HG03520 (cell line): ENCODE measurements around the gene ANKRD17.

ENCODE experiments used
- ATAC-seq: cut with Tn5 transposase; IDR thresholded peaks from one replicate; pipeline ENCODE4 v1.9.1; 2021; ENCODE audit warnings: mild to moderate bottlenecking, moderate library complexity; ENCODE audit not compliant: unreplicated experiment

The ANKRD17 gene

DNA sequence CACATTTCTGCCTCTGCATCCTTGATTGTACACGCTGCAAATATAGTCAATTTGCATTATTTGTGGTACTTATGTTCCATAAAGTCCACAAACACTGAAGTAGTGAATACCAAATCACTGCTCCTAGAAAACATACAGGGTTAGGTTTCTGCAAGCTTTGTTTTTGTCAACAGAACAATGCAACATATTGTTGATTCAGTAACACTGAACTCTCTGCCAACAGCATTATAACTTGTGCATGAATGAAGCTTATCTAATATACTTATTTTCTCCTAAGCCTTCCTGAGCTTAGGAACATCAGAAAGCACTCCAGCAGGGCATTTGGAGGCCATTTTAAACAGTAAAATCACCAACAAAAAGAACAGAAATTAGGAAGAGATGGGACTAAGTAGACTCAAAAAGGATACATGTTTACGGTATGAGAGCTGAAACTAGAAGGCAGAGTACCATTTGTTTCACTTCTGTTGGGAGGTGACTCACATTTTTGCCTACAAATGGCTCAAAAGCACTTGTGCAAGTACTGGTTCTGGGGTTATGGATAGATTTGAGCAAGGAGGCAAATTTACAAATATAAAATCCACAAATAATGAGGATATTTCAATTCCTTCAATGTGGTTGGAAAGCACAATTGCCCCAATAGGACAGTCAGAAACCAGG lies 203.2 kb downstream of the ANKRD17 start:
- ATAC-seq, result peak; percentile 76

DNA sequence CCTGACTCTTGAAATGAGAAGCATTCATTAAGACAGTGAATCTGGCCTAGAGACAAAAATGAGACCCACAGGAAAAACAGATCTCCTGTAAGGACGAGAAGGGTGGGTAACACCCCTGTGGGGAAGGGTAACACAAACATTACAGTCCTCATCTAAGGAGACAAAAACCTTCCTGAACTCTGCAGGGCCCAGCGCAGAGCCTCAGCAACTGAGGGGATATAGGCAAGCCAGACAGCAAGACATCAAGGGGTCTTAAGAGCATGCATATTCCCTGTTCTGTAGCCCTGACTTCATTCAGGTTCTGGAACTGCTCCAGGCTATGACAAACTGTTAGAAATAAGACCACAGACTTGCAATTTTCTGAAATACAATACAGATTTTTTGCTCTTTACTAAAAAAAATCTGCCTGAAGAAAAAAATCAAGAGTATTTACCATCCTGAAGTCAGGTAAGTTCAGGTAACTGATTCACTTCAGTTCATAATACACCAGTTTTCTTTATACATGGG lies 204.6 kb downstream of the ANKRD17 start:
- no peak for ATAC-seq

DNA sequence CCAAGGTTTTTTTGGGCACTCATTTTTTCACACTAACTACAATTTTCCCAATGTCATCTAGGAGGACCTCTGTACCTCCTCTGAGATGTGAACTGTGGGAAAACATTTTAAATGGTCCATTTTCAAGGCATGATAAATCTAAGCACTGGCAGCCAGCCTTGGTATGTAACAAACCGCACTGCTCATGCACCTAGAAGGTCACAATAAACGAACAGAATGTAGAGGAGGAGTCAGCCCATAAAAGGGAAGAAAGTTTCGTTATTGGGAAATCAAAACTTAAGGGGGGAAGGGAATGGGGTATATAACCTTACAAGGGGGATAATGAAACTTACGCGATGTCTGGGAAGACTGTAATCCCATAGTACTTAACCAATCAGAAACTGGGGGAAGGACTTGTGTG lies 205.5 kb downstream of the ANKRD17 start:
- no peak for ATAC-seq

DNA sequence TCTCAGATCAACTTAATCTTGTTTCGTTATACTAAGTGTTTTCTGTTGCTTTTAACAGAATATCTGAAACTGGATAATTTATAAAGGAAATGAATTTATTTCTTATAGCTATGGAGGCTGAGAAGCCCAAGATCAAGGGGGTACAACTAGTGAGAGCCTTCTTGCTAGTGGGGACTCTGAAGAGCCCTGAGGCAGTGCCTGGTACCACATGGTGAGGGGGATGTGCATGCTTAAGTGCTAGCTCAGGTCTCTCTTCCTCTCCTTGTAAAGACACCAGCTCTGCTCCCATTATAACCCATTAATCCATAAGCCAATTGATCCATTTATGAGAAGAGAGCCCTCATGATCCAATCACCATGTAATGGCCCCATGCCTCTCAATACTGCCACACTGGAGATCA lies 207.0 kb downstream of the ANKRD17 start:
- no peak for ATAC-seq

DNA sequence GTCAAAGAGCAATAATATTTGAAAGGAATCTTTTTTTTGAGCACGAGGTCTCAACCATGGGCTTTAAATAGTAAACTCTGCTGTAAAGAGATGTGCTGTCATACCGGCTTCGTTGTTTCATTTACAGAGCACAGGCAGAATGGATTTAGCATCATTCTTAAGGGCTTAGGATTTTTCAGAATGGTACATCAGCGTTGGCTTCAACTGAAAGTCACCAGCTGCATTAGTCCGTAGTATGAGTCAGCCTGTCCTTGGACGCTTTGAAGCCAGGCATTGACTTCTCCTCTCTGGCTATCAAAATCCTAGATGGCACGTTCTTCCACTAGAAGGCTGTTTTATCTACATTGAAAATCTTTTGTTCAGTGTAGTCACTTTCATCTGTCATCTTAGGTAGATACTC lies 212.7 kb downstream of the ANKRD17 start:
- ATAC-seq, result no peak

DNA sequence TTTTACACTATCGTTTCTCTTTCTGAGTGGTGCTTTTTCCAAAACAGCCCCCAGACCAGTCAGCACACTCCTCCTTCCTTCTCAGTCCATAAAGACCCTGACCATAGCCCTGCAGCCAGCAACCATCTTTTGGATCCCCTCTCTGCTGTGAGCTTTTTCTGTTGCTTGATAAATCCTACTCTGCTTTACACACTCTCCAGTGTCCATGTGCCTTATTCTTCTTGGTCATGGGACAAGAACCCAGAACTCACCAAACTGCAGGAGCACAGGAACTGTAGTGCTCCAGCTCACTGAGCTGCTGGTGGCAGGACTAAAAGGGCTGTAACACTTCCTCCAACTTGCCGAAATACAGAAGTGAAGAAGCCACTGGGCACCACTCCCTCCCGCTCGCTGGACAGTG lies 221.5 kb downstream of the ANKRD17 start:
- ATAC-seq, result no peak

DNA sequence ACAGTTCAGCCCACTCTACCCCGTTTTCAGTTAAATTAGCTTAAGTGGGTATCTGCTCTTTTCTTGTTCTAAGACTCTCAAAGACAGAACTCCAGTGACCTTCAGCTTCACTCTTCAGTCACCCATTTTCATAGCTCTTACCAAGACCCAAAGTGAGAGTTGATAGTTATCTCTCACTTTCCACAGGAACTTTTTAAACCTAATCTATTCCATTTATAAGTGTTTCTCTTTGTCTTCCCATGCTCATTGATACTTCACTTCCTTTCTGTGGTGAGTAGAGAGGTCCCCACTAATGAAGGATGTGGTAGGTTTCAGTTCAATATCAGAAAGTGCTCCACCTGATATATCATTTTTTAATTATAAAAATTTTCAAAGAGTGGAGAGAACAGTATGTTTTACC lies 222.5 kb downstream of the ANKRD17 start:
- no peak for ATAC-seq

DNA sequence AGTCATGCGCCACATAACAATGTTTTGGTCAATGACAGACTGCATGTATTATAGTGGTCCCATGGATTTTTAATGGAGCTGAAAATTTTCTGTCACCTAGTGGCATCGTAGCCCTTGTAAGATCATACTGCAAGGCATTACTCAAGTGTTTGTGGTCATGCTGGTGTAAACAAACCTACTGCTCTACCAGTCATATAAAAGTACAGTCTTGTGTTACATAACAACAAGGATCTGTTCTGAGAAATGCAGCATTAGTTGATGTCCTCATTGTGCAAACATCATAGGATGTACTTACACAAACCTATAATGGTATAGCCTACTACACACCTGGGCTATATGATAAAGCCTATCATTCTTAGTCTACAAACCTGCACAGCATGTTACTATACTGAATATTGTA lies 223.7 kb downstream of the ANKRD17 start:
- no peak for ATAC-seq

DNA sequence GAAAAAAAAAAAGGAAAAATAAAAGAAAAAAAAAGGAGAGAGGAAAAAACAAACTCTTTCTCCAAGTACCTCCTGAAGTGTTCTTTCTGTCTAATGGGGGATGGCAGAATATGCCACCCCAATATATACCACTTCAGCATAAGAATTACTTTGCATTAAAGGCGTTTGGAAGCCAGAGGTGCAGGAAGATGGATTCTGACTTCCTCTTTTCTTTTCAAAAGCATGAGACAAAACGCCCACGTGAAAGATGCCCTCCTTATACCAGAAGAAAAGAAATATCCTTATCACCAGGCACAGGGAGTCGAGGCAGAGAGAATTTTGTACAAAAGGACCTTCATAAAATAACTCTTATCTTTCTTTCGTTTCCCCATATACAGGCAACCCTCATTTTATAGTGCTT lies 230.0 kb downstream of the ANKRD17 start:
- no peak for ATAC-seq
